Measurements from ENCODE around the gene PRPF18. TPM values are rescaled to one million over a fixed set of nuclear protein-coding genes. Genes with fewer than 3 reads are reported as not detected.
A peak's percentile ranks its signal among the peaks of the same experiment; 100 is the strongest.

PRPF18 gene
- total and polyA plus RNA-seq, 3 experiments from 2014 or later: 26.3 to 47.9 (median 28.2) TPM

DNA sequence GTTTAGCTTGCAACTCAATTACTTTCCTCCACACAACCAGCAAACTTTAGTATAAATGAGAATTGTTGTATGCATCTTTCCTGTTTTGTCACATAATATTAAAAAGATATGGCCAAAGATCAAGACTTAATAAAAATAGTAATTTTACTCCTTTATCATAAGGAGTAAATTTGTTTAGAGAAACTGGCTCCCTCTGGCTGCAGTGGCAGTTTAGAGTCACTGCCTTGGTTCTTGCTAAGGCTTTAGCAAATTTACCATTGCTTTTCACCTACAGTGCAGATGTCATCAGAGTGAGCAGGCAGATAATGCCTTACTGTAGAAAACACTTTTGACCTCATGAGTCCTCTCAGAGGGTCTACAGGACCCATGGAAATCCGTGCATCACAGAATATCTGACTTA, 2.6 kb downstream of the PRPF18 start:
- H3K4me1 Mint-ChIP-seq: peaks cover 47 to 76% (median 66%) of the 10 kb centered on the region in 3 donors
- peak overlapping the region in 3 of 7 donors; percentile 36 to 99 (median 98) for H3K4me3 Mint-ChIP-seq
- H3K36me3 Mint-ChIP-seq: peaks cover 7 to 50% (median 8%) of the 10 kb centered on the region in 3 donors
- Histone ChIP-seq H3K36me3 (ENCODE audit: insufficient read depth, low read length) (peaks cover 10% of the 10 kb centered on the region), H3K4me3 (ENCODE audit: low read length) (no peak overlapping the region), H3K4me1 (ENCODE audit: insufficient read depth, low read length) (peaks cover 15% of the 10 kb centered on the region), H3K27ac (ENCODE audit: low read depth, low read length) (no peak overlapping the region), H3K27me3 (ENCODE audit: insufficient read depth, low read length, poor library complexity, severe bottlenecking) (no peaks in the 10 kb centered on the region), H3K9me3 (ENCODE audit: low read length) (no peaks in the 10 kb centered on the region)
- POLR2A ChIA-PET: no interaction called here
- H3K27ac Mint-ChIP-seq: peak overlapping the region in 2 of 8 donors; percentile 21 to 64
- CTCF ChIA-PET: no interaction called here
- H3K9me3 Mint-ChIP-seq: no peaks in the 10 kb centered on the region
- H3K27me3 Mint-ChIP-seq: peaks cover 0 to 7% of the 10 kb centered on the region in 2 donors
- no peak for DNase-seq

DNA sequence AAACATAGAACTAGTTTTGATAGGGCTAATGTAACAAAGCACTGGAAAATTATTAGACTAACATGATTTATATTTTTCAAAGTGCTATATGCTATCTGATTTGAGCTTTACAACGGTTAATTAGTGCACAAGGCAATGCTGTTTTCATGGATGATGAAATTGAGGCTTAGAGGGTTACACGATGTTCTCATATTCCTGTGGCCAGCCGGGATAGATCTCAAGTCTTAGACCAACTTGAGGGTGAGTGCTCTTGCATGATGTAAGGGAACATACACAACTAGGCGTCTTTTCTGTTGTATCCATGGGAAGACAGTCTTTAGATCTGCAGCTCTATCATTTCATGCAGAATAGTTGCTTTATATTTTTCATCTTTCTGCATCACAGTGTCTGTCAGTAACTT, 4.1 kb downstream of the PRPF18 start:
- POLR2A ChIA-PET: no interaction called here

DNA sequence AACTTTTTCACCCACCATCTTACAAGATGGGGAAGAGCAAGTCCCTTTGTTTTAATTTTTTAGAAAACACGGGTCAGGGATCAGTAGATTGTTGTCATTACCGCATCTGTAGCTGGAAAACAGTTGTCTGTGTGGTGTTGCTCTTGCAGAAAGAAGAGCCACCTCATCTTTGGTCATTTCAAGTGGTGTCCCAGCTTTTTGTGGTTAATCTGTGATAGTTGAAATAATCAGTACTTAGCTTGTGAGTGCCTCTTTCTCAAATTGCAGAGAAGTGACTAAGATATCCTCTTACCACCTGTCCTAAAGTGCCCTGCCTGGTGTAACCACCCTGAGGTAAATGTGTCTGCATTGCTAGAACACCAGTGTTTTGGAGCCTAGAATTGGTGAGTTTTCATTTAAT, 5.5 kb downstream of the PRPF18 start:
- Mint-ChIP-seq H3K36me3 (peaks cover 4 to 62% (median 13%) of the 10 kb centered on the region in 3 donors), H3K27ac (peak overlapping the region in 2 of 8 donors; percentile 18 to 30)

More for the DNA sequence above, 4.1 kb downstream of the PRPF18 start:
- H3K27ac ChIP-seq (ENCODE audit: low read depth, low read length): no peak overlapping the region
- no peaks in the 10 kb centered on the region for H3K27me3 Mint-ChIP-seq
- CTCF ChIA-PET: no interaction called here
- H3K4me3 ChIP-seq (ENCODE audit: low read length): no peak overlapping the region
- peaks cover 10% of the 10 kb centered on the region for H3K36me3 ChIP-seq (ENCODE audit: insufficient read depth, low read length)
- no peak for DNase-seq
- no peaks in the 10 kb centered on the region for H3K27me3 ChIP-seq (ENCODE audit: insufficient read depth, low read length, poor library complexity, severe bottlenecking)
- H3K4me1 Mint-ChIP-seq: peaks cover 52 to 88% (median 76%) of the 10 kb centered on the region in 3 donors
- peaks cover 15% of the 10 kb centered on the region for H3K4me1 ChIP-seq (ENCODE audit: insufficient read depth, low read length)
- H3K4me3 Mint-ChIP-seq: no peak overlapping the region
- H3K9me3 ChIP-seq (ENCODE audit: low read length): no peaks in the 10 kb centered on the region
- peaks cover 7 to 61% (median 8%) of the 10 kb centered on the region in 3 donors for H3K36me3 Mint-ChIP-seq
- no peaks in the 10 kb centered on the region for H3K9me3 Mint-ChIP-seq
- no peak overlapping the region for H3K27ac Mint-ChIP-seq

DNA sequence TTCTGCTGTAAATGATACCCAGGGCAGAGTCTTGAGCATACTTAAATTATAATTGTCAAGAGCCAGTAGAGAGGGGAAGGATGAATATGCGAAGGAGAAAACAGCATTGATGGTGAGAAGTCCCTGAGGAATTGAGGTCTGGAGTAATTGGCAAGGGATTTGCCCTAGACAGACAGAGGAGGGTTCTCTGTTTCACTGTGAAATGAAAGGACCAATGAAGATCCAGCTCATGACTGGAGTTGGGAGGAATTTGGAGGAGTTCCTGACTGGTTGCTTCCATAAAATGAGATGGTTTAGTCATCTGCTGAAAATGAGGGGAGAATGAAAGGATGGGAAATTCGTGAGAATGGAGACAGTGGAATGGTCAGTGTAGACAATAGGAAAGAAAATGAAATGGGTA, 6.8 kb downstream of the PRPF18 start:
- Histone ChIP-seq H3K27me3 (ENCODE audit: insufficient read depth, low read length, poor library complexity, severe bottlenecking) (no peaks in the 10 kb centered on the region), H3K27ac (ENCODE audit: low read depth, low read length) (no peak overlapping the region), H3K4me1 (ENCODE audit: insufficient read depth, low read length) (no peaks in the 10 kb centered on the region), H3K4me3 (ENCODE audit: low read length) (no peak overlapping the region), H3K36me3 (ENCODE audit: insufficient read depth, low read length) (peaks cover 15% of the 10 kb centered on the region), H3K9me3 (ENCODE audit: low read length) (no peaks in the 10 kb centered on the region)
- Mint-ChIP-seq H3K4me1 (peaks cover 42 to 74% (median 70%) of the 10 kb centered on the region in 3 donors), H3K4me3 (no peak overlapping the region), H3K27ac (no peak overlapping the region), H3K27me3 (no peaks in the 10 kb centered on the region), H3K36me3 (peaks cover 4 to 68% (median 18%) of the 10 kb centered on the region in 3 donors), H3K9me3 (no peaks in the 10 kb centered on the region)
- ChIA-PET CTCF (no interaction called here), POLR2A (no interaction called here)
- no peak for DNase-seq

More for the DNA sequence above, 5.5 kb downstream of the PRPF18 start:
- DNase-seq: no peak
- H3K4me3 ChIP-seq (ENCODE audit: low read length): no peak overlapping the region
- H3K27me3 ChIP-seq (ENCODE audit: insufficient read depth, low read length, poor library complexity, severe bottlenecking): no peaks in the 10 kb centered on the region
- CTCF ChIA-PET: no interaction called here
- POLR2A ChIA-PET: no interaction called here
- H3K36me3 ChIP-seq (ENCODE audit: insufficient read depth, low read length): peaks cover 10% of the 10 kb centered on the region
- no peak overlapping the region for H3K27ac ChIP-seq (ENCODE audit: low read depth, low read length)
- H3K27me3 Mint-ChIP-seq: no peaks in the 10 kb centered on the region
- H3K4me1 Mint-ChIP-seq: peaks cover 45 to 81% (median 71%) of the 10 kb centered on the region in 3 donors
- H3K4me1 ChIP-seq (ENCODE audit: insufficient read depth, low read length): peaks cover 10% of the 10 kb centered on the region
- H3K4me3 Mint-ChIP-seq: no peak overlapping the region
- H3K9me3 ChIP-seq (ENCODE audit: low read length): no peaks in the 10 kb centered on the region
- H3K9me3 Mint-ChIP-seq: no peaks in the 10 kb centered on the region

DNA sequence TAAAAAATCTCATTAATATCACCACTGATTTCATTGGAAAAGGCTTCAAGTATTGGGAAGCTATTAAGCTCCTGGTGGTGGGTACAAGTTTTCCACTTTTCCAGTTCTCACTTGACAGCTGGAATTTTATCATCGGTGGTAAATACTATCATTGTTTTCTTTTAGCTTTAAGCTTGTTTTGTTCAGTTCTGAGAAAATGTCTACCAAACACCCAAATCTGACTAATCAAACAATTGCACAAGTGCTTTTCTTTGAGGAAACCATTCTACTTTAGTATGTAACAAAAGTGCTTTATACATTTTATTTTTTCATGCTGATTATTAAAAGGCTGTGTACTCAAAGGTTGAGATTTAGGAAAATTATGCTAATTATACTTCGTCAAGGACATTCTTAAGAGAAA, 7.9 kb downstream of the PRPF18 start:
- ChIA-PET POLR2A (no interaction called here), CTCF (no interaction called here)
- H3K4me3 ChIP-seq (ENCODE audit: low read length): no peak overlapping the region
- no peaks in the 10 kb centered on the region for H3K27me3 Mint-ChIP-seq
- H3K36me3 Mint-ChIP-seq: peaks cover 4 to 69% (median 24%) of the 10 kb centered on the region in 3 donors
- H3K9me3 ChIP-seq (ENCODE audit: low read length): no peaks in the 10 kb centered on the region
- no peak overlapping the region for H3K27ac Mint-ChIP-seq
- H3K27me3 ChIP-seq (ENCODE audit: insufficient read depth, low read length, poor library complexity, severe bottlenecking): no peaks in the 10 kb centered on the region
- no peak overlapping the region for H3K4me3 Mint-ChIP-seq
- no peaks in the 10 kb centered on the region for H3K4me1 ChIP-seq (ENCODE audit: insufficient read depth, low read length)
- H3K4me1 Mint-ChIP-seq: peaks cover 32 to 63% (median 62%) of the 10 kb centered on the region in 3 donors
- H3K9me3 Mint-ChIP-seq: no peaks in the 10 kb centered on the region
- peaks cover 15% of the 10 kb centered on the region for H3K36me3 ChIP-seq (ENCODE audit: insufficient read depth, low read length)
- no peak overlapping the region for H3K27ac ChIP-seq (ENCODE audit: low read depth, low read length)
- DNase-seq: no peak

DNA sequence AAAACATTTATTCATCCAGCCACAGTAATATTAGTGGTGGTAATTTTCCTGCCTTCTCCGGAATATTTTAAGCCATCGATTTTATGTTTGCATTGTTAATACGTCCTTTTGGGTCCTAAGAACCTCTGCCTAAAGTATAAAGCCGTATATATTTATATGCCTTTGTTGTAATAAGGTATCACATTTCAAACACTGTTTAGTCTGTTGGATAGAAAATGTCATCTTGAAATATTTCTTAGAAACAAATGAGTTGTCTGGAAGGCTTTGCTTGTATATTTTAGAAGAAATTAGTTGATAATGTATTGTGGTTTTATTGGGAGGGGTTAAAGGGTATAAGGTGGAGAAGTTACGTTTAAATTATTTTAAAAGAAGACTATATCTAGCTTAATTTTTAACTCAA, 11.1 kb downstream of the PRPF18 start:
- no peak overlapping the region for H3K4me3 Mint-ChIP-seq
- no peak overlapping the region for H3K4me3 ChIP-seq (ENCODE audit: low read length)
- ChIA-PET POLR2A (no interaction called here), CTCF (interaction anchor here (1.8 kb wide), 1 partner anchor 11 kb away, joined by 3 read pairs; the partner anchor contains the start of gene PRPF18)
- peaks cover 6 to 71% (median 27%) of the 10 kb centered on the region in 3 donors for H3K36me3 Mint-ChIP-seq
- H3K27me3 Mint-ChIP-seq: no peaks in the 10 kb centered on the region
- no peak overlapping the region for H3K27ac Mint-ChIP-seq
- no peak overlapping the region for H3K27ac ChIP-seq (ENCODE audit: low read depth, low read length)
- peaks cover 11% of the 10 kb centered on the region for H3K36me3 ChIP-seq (ENCODE audit: insufficient read depth, low read length)
- H3K4me1 ChIP-seq (ENCODE audit: insufficient read depth, low read length): no peaks in the 10 kb centered on the region
- no peak for DNase-seq
- peaks cover 22 to 40% (median 35%) of the 10 kb centered on the region in 3 donors for H3K4me1 Mint-ChIP-seq
- H3K27me3 ChIP-seq (ENCODE audit: insufficient read depth, low read length, poor library complexity, severe bottlenecking): no peaks in the 10 kb centered on the region
- no peaks in the 10 kb centered on the region for H3K9me3 Mint-ChIP-seq
- no peaks in the 10 kb centered on the region for H3K9me3 ChIP-seq (ENCODE audit: low read length)

DNA sequence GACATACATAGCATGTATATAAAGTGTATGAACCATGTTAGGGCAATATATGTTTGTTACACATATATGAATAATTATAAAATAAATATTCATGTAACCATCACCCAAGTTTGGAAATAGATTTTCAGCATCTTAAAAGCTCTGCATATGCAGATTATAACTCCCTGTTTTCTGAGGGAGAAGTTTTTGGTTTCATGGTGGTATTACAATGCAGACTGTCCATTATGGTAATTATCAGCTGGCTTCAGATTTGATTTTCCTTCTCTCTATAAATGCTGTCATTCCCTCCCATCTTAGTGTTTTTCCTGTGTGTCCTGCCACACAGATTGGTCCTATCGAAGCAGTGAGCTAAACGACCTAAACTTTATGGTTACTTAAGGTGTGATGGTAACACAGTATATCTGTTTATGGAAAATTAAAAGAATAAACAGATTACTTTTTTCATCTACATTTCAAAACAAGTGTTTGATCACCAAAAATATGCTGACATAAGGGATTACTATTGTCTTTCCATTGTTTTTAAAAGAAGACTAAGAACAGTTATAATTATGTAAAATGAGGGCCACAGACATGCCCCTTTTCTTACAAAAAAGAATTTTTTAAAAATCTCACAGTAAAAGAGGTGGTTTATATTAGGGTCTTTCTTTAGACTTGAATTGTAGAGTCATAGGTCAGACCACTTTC, 17.7 kb downstream of the PRPF18 start:
- Histone ChIP-seq H3K27ac (ENCODE audit: low read depth, low read length) (no peak overlapping the region), H3K4me1 (ENCODE audit: insufficient read depth, low read length) (no peaks in the 10 kb centered on the region), H3K9me3 (ENCODE audit: low read length) (no peaks in the 10 kb centered on the region), H3K4me3 (ENCODE audit: low read length) (no peak overlapping the region), H3K36me3 (ENCODE audit: insufficient read depth, low read length) (peaks cover 35% of the 10 kb centered on the region), H3K27me3 (ENCODE audit: insufficient read depth, low read length, poor library complexity, severe bottlenecking) (no peaks in the 10 kb centered on the region)
- Mint-ChIP-seq H3K4me1 (peaks cover 0 to 6% (median 2%) of the 10 kb centered on the region in 3 donors), H3K27me3 (no peaks in the 10 kb centered on the region), H3K4me3 (no peak overlapping the region), H3K9me3 (no peaks in the 10 kb centered on the region), H3K36me3 (peaks cover 7 to 78% (median 22%) of the 10 kb centered on the region in 3 donors), H3K27ac (no peak overlapping the region)
- ChIA-PET CTCF (no interaction called here), POLR2A (no interaction called here)
- no peak for DNase-seq

DNA sequence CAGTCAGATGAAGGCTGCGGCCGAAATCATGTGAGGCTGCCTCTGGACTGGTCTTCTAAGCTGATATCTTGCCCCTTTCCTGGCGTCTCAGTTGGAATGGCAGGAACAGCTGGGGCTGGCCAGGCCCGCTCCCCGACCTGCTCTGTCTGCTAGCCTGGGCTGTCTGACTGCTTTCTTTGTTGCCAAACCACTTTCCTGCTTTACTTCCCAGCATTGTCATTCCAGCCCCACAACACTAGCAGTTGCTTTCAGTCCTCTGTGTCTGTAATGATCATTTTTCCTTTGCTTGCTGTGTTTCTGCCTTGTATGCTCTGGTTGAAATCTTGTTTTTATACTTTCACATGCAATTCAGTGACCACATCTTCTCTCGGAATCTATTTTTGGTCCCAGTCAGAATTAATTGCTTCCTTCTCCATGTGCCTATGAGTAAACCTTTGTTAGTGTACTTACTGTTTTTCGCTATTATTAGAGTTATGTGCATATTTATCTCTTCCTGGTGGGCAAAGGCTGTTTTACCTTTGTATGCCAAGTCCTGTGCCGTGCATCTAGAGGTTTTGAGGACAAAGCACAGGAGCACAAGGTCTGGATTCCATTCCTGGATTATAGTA, 21.6 kb downstream of the PRPF18 start:
- Histone ChIP-seq H3K27me3 (ENCODE audit: insufficient read depth, low read length, poor library complexity, severe bottlenecking) (no peaks in the 10 kb centered on the region), H3K36me3 (ENCODE audit: insufficient read depth, low read length) (peaks cover 42% of the 10 kb centered on the region), H3K4me3 (ENCODE audit: low read length) (no peak overlapping the region), H3K4me1 (ENCODE audit: insufficient read depth, low read length) (no peaks in the 10 kb centered on the region), H3K27ac (ENCODE audit: low read depth, low read length) (no peak overlapping the region), H3K9me3 (ENCODE audit: low read length) (no peaks in the 10 kb centered on the region)
- Mint-ChIP-seq H3K36me3 (peaks cover 13 to 87% (median 34%) of the 10 kb centered on the region in 3 donors), H3K27ac (no peak overlapping the region), H3K27me3 (no peaks in the 10 kb centered on the region), H3K4me1 (peaks cover 0 to 5% (median 2%) of the 10 kb centered on the region in 3 donors), H3K4me3 (no peak overlapping the region), H3K9me3 (no peaks in the 10 kb centered on the region)
- CTCF ChIA-PET: no interaction called here
- POLR2A ChIA-PET: no interaction called here
- no peak for DNase-seq

Data from CD8-positive, alpha-beta memory T cell (primary cell).